Naive thymus-derived CD4-positive, alpha-beta T cell (primary cell): ENCODE results near the gene LRMDA. TPM values are rescaled to one million over a fixed set of nuclear protein-coding genes. Genes with fewer than 3 reads are reported as not detected.

Experiments used
- ATAC-seq: fragments of 150-1000 bp; cut with Tn5 transposase; 2 replicates; pipeline ENCODE4 v1.10.0; 2021; ENCODE audit warnings: mild to moderate bottlenecking, moderate library complexity
- CTCF ChIA-PET: fragments of 350-600 bp; sonication (Branson Sonifier 250); formaldehyde crosslinking; loops from one replicate; lab custom pipeline; 2021; ENCODE audit warnings: antibody characterized with exemption; lab: Charles Lee
- POLR2A ChIA-PET: fragments of 350-600 bp; sonication (Branson Sonifier 250); formaldehyde crosslinking; loops from one replicate; lab custom pipeline; 2021; ENCODE audit warnings: antibody characterized with exemption, inconsistent platforms; lab: Charles Lee
- DNase-seq, 9 donors: peaks; one replicate each; pipeline versions ENCODE4 v3.0.0 to v3.0.0-alpha.2; 2020 to 2022; ENCODE audit warnings: mixed read lengths in 1 of 9
- H3K27ac ChIP-seq: one replicate; pipeline ENCODE4 v1.7.0; 2013; ENCODE audit warnings: mild to moderate bottlenecking, low read depth, low read length, moderate library complexity
- H3K27me3 ChIP-seq, 2 donors: one replicate each; pipeline ENCODE4 v1.7.0; 2013; ENCODE audit warnings: low read length in 2 of 2, mild to moderate bottlenecking in 2 of 2, moderate library complexity in 2 of 2; ENCODE audit not compliant: control insufficient read depth in 2 of 2, insufficient read depth in 2 of 2
- H3K36me3 ChIP-seq, 3 experiments: 1 replicate in 2 of 3; 2 replicates in 1 of 3; pipeline ENCODE4 v1.7.0; 2013; ENCODE audit warnings: low read length in 3 of 3, mild to moderate bottlenecking in 3 of 3, moderate library complexity in 1 of 3; ENCODE audit not compliant: insufficient read depth in 3 of 3, control insufficient read depth in 2 of 3
- H3K4me1 ChIP-seq, 2 donors: one replicate each; pipeline ENCODE4 v1.7.0; 2013; ENCODE audit warnings: low read length in 2 of 2, mild to moderate bottlenecking in 2 of 2, moderate library complexity in 1 of 2; ENCODE audit not compliant: control insufficient read depth in 2 of 2, insufficient read depth in 2 of 2
- H3K4me3 ChIP-seq: 2 replicates; pipeline ENCODE4 v1.7.0; 2013; ENCODE audit warnings: mild to moderate bottlenecking, low read length
- H3K9me3 ChIP-seq, 3 experiments: 1 replicate in 2 of 3; 2 replicates in 1 of 3; pipeline ENCODE4 v1.7.0; 2013; ENCODE audit warnings: low read length in 3 of 3; ENCODE audit not compliant: control insufficient read depth in 2 of 3
- H3K27ac Mint-ChIP-seq, 9 donors: one replicate each; pipeline ENCODE4 v1.8.0; 2020 to 2022; ENCODE audit warnings: mixed read lengths in 9 of 9, mild to moderate bottlenecking in 8 of 9, moderate library complexity in 5 of 9, inconsistent platforms in 2 of 9
- H3K27me3 Mint-ChIP-seq, 5 donors: one replicate each; pipeline ENCODE4 v1.8.0; 2021 to 2022; ENCODE audit warnings: mixed read lengths in 5 of 5, mild to moderate bottlenecking in 1 of 5
- H3K36me3 Mint-ChIP-seq, 5 donors: one replicate each; pipeline ENCODE4 v1.8.0; 2020 to 2022; ENCODE audit warnings: mixed read lengths in 5 of 5, mild to moderate bottlenecking in 3 of 5, inconsistent platforms in 1 of 5
- H3K4me1 Mint-ChIP-seq, 7 donors: one replicate each; pipeline ENCODE4 v1.8.0; 2020 to 2022; ENCODE audit warnings: mixed read lengths in 7 of 7, mild to moderate bottlenecking in 3 of 7, inconsistent platforms in 1 of 7
- H3K4me3 Mint-ChIP-seq, 10 donors: one replicate each; pipeline ENCODE4 v1.8.0; 2020 to 2022; ENCODE audit warnings: mild to moderate bottlenecking in 10 of 10, mixed read lengths in 10 of 10, moderate library complexity in 6 of 10, inconsistent platforms in 2 of 10
- H3K9me3 Mint-ChIP-seq, 11 donors: one replicate each; pipeline ENCODE4 v1.8.0; 2020 to 2022; ENCODE audit warnings: mixed read lengths in 11 of 11, mild to moderate bottlenecking in 4 of 11, inconsistent platforms in 1 of 11, moderate library complexity in 1 of 11
- intact Hi-C, 2 donors: fragments of 100-400 bp; cut with micrococcal nuclease; formaldehyde crosslinking; loops; one replicate each; pipeline ENCODE4 v1.15.1; 2023
- polyA plus RNA-seq, 2 donors: library from polyadenylated mRNA; unstranded; fragments of 300-500 nt; fragmentation: Illumina TruSeq; gene quantifications; one replicate each; pipeline ENCODE4 v1.2.3, GENCODE V29; 2021
- total RNA-seq, 6 experiments: library from RNA in 5 of 6; stranded (reverse) in 5 of 6; gene quantifications; 1 replicate in 5 of 6; 2 replicates in 1 of 6; pipeline ENCODE4 v1.2.3 and lab custom pipeline; 2021 to 2026

Gene LRMDA
- total and polyA plus RNA-seq, 7 experiments from 2014 or later: 0.57 to 14.9 (median 3.0) TPM; not detected in 4

DNA sequence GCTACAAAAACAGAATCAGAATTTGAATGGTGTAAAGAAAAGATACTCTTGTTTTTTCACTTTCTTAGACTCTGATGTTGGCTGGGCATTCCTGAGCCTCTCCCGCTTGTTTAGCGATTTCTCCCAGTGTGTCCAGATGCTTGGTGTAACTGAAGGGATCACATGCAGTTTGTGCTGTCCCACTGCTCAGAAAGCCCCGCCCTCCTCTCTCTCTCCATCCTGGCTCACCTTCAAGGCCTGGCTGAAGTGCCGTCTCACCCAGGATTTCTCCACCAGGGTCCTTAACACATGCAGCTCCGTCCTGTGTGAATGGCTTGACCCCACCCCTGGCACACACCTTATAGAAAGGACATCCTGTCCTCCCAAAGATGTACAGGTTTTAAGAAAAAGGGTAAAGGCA lies 437.1 kb downstream of the LRMDA start:
- no peak overlapping the region for H3K4me3 Mint-ChIP-seq
- CTCF ChIA-PET: no interaction called here

DNA sequence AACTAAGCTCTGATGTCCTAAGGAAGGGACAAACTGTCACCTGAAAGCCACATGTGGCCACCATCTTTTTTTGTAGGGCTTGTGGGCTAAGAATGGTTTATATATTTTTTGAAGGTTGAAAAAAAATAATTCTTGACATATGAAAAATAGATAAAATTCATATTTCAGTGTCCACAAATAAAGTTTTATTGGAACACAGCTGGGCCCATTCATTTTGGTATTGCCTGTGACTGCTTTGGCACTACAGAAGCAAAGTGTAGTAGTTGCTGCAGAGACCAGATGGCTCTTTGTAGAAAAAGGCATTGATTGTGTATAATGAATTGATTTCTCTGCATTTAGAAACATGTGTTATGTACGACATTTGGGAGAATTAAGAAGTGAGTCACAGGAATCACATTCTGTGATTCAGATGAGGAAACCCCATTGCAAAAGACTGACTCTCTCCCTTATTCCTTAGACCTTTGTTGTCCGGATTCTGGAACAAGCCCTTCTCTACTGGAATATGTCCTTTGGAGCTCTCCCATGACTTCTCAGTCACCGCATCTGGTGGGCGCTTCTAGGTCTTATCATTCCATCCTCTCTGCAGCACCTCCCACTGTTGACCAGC lies 438.7 kb downstream of the LRMDA start:
- H3K27ac ChIP-seq: no peak overlapping the region
- no peak overlapping the region for H3K4me3 ChIP-seq
- H3K27me3 ChIP-seq: no peaks in the 10 kb centered on the region
- Mint-ChIP-seq H3K4me1 (no peaks in the 10 kb centered on the region), H3K36me3 (no peaks in the 10 kb centered on the region), H3K27ac (no peak overlapping the region), H3K4me3 (no peak overlapping the region), H3K9me3 (peaks cover 0 to 1% (median 0%) of the 10 kb centered on the region in 11 donors), H3K27me3 (no peaks in the 10 kb centered on the region)
- H3K9me3 ChIP-seq: no peaks in the 10 kb centered on the region
- no peak for ATAC-seq
- no peak for DNase-seq
- POLR2A ChIA-PET: no interaction called here
- intact Hi-C loops: no loop called here
- H3K36me3 ChIP-seq: no peaks in the 10 kb centered on the region
- CTCF ChIA-PET: no interaction called here
- H3K4me1 ChIP-seq: no peaks in the 10 kb centered on the region

More for the DNA sequence above, 437.1 kb downstream of the LRMDA start:
- ATAC-seq (no peak), DNase-seq (no peak)
- Mint-ChIP-seq H3K36me3 (no peaks in the 10 kb centered on the region), H3K4me1 (no peaks in the 10 kb centered on the region), H3K9me3 (peaks cover 0 to 1% (median 0%) of the 10 kb centered on the region in 11 donors), H3K27me3 (no peaks in the 10 kb centered on the region), H3K27ac (no peak overlapping the region)
- Histone ChIP-seq H3K4me3 (no peak overlapping the region), H3K27me3 (no peaks in the 10 kb centered on the region), H3K4me1 (no peaks in the 10 kb centered on the region), H3K36me3 (no peaks in the 10 kb centered on the region), H3K27ac (no peak overlapping the region), H3K9me3 (no peaks in the 10 kb centered on the region)
- intact Hi-C loops: no loop called here
- POLR2A ChIA-PET: no interaction called here

DNA sequence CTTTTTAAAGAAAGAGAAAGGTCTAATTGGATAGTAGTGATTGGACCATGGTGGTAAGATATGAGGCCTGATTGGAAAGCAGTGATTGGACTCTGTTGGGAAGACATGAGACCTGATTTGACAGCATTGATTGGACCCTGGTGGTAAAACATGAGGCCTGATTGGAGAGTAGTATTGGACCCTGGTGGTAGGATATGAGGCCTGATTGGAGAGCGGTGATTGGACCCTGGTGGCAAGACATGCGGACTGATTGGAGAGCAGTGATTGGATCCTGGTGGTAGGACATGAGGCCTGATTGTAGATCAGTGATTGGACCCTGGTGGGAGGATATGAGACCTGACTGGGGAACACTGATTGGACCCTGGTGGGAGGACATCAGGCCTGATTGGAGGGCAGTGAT lies 444.3 kb downstream of the LRMDA start:
- Mint-ChIP-seq H3K4me1 (no peaks in the 10 kb centered on the region), H3K4me3 (no peak overlapping the region), H3K27me3 (peaks cover 0 to 8% (median 0%) of the 10 kb centered on the region in 5 donors), H3K27ac (no peak overlapping the region), H3K36me3 (no peaks in the 10 kb centered on the region), H3K9me3 (peaks cover 0 to 3% (median 0%) of the 10 kb centered on the region in 11 donors)
- Histone ChIP-seq H3K4me1 (no peaks in the 10 kb centered on the region), H3K4me3 (no peak overlapping the region), H3K9me3 (no peaks in the 10 kb centered on the region), H3K36me3 (no peaks in the 10 kb centered on the region), H3K27ac (no peak overlapping the region), H3K27me3 (no peaks in the 10 kb centered on the region)
- intact Hi-C loops: no loop called here
- POLR2A ChIA-PET: no interaction called here
- no peak for DNase-seq
- ATAC-seq: no peak
- CTCF ChIA-PET: no interaction called here

DNA sequence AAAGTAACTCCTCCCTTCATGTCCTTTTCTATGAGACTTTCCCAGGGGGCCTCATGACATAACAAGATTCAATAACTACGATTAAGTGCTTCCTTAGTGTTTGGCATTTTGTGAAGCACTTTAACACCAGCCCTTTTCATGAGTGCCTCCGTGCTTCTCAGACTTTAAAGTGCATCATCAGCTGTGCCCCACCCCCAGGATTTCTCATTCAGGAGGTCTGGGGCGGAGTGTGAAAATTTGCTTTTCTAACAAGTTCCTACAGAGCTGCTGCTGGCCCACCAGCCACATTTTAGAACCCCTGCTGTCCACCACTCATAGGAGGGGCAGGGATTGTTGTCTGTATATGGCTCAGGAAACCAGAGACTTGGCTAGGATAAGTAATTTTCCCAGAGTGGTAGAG lies 445.3 kb downstream of the LRMDA start:
- no peak overlapping the region for H3K27ac ChIP-seq
- POLR2A ChIA-PET: no interaction called here
- intact Hi-C loops: no loop called here
- no peak overlapping the region for H3K27ac Mint-ChIP-seq
- H3K36me3 ChIP-seq: no peaks in the 10 kb centered on the region
- H3K9me3 ChIP-seq: no peaks in the 10 kb centered on the region
- CTCF ChIA-PET: no interaction called here
- ATAC-seq (no peak), DNase-seq (no peak)
- H3K4me1 ChIP-seq: no peaks in the 10 kb centered on the region
- H3K4me3 Mint-ChIP-seq: no peak overlapping the region
- no peak overlapping the region for H3K4me3 ChIP-seq
- peaks cover 0 to 5% (median 0%) of the 10 kb centered on the region in 11 donors for H3K9me3 Mint-ChIP-seq
- no peaks in the 10 kb centered on the region for H3K4me1 Mint-ChIP-seq
- no peaks in the 10 kb centered on the region for H3K27me3 ChIP-seq
- peaks cover 0 to 8% (median 0%) of the 10 kb centered on the region in 5 donors for H3K27me3 Mint-ChIP-seq
- no peaks in the 10 kb centered on the region for H3K36me3 Mint-ChIP-seq

DNA sequence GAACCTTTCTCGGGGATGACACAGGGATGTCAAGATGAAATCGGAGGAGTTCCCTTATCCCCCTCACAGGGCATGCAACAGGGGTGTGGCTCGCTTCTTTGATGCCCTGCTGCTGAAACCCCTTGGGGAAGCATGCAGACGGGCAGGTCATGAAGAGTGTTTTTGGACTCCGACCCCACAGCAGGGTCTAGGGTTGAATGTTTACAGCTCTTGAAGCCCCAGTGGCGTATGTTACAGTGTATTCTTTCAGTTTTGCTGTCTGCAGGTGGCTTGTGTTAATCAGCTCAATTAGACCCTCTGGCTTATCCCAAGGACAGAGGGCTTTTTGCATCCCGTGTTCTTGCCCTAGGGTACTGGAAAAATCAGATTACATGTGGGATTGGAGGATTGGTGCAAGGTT lies 446.5 kb downstream of the LRMDA start:
- Mint-ChIP-seq H3K4me3 (no peak overlapping the region), H3K4me1 (no peaks in the 10 kb centered on the region), H3K27ac (no peak overlapping the region), H3K36me3 (no peaks in the 10 kb centered on the region), H3K9me3 (peaks cover 0 to 5% (median 0%) of the 10 kb centered on the region in 11 donors), H3K27me3 (peaks cover 0 to 8% (median 0%) of the 10 kb centered on the region in 5 donors)
- intact Hi-C loops: no loop called here
- no peak overlapping the region for H3K27ac ChIP-seq
- no peaks in the 10 kb centered on the region for H3K4me1 ChIP-seq
- no peaks in the 10 kb centered on the region for H3K27me3 ChIP-seq
- ChIA-PET POLR2A (no interaction called here), CTCF (no interaction called here)
- DNase-seq (no peak), ATAC-seq (no peak)
- no peaks in the 10 kb centered on the region for H3K36me3 ChIP-seq
- no peak overlapping the region for H3K4me3 ChIP-seq
- H3K9me3 ChIP-seq: no peaks in the 10 kb centered on the region

DNA sequence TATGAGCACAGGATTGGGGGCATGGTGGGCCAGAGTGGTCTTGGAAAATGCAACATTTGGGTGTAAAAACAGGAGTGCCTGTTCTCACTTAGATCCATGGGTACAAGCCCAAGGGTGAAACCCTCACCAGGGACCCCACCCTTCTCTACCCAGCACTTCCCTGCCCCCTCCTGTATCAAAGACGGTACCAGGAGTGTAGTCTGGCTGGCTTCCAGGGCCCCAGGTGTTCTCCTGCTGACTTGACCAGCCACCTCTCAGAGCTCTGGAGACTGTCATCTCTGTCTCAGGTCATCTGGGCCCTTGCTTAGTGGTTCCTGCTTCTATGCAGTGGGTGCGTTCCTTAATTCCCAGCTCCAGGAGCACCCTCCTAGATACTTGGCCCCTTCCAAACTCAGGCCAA lies 447.2 kb downstream of the LRMDA start:
- CTCF ChIA-PET: no interaction called here
- no peak overlapping the region for H3K4me3 Mint-ChIP-seq

More for the DNA sequence above, 447.2 kb downstream of the LRMDA start:
- H3K27ac Mint-ChIP-seq: no peak overlapping the region
- H3K27me3 ChIP-seq: no peaks in the 10 kb centered on the region
- no peaks in the 10 kb centered on the region for H3K4me1 Mint-ChIP-seq
- intact Hi-C loops: no loop called here
- no peaks in the 10 kb centered on the region for H3K9me3 ChIP-seq
- POLR2A ChIA-PET: no interaction called here
- H3K9me3 Mint-ChIP-seq: peaks cover 0 to 5% (median 0%) of the 10 kb centered on the region in 11 donors
- peaks cover 0 to 8% (median 0%) of the 10 kb centered on the region in 5 donors for H3K27me3 Mint-ChIP-seq
- no peaks in the 10 kb centered on the region for H3K36me3 Mint-ChIP-seq
- no peak for ATAC-seq
- no peak overlapping the region for H3K4me3 ChIP-seq
- H3K36me3 ChIP-seq: no peaks in the 10 kb centered on the region
- H3K27ac ChIP-seq: no peak overlapping the region
- DNase-seq: no peak
- H3K4me1 ChIP-seq: no peaks in the 10 kb centered on the region
